ENCODE data around the gene GINS1. TPM values are rescaled to one million over a fixed set of nuclear protein-coding genes. Genes with fewer than 3 reads are reported as not detected.

Gene GINS1
- total and polyA plus RNA-seq, 2 donors (not counting 3 experiments of a cell fraction or from before 2014, with no cell fraction given), result 8.2 to 26.3 TPM

- ChIA-PET POLR2A (no interaction called here), CTCF (no interaction called here)
- no peaks in the 10 kb centered on the region for H3K79me2 ChIP-seq (ENCODE audit: control insufficient read depth, insufficient read depth, low read length)
- H3K27ac ChIP-seq (ENCODE audit: insufficient read depth, low read depth, low read length), result no peak overlapping the region
- no TSS peak for BruUV-seq (replicated peaks)
- H2AFZ ChIP-seq (ENCODE audit: low read depth, low read length), result no peak overlapping the region
- TF ChIP-seq EZH2 (IDR thresholded peaks at IDR 0.05; ENCODE audit: borderline replicate concordance, low read depth, low read length, severe bottlenecking) (no peak), GATA2 (IDR thresholded peaks at IDR 0.05; ENCODE audit: insufficient read depth, insufficient read length, low read depth, low read length) (no peak), CTCF (IDR thresholded peaks at IDR 0.05; ENCODE audit: extremely low read depth in 1 of 2, insufficient read depth in 1 of 2, low read depth in 1 of 2, low read length in 2 of 2) (no peak), MYC (IDR thresholded peaks at IDR 0.05; ENCODE audit: low read depth, low read length) (no peak), POLR2AphosphoS5 (IDR thresholded peaks at IDR 0.05; ENCODE audit: insufficient read depth, low read depth, low read length) (no peak), MAX (IDR thresholded peaks at IDR 0.05; ENCODE audit: insufficient read depth, insufficient read length) (no peak), FOS (IDR thresholded peaks at IDR 0.05; ENCODE audit: borderline replicate concordance, insufficient read depth, low read length) (no peak), JUN (IDR thresholded peaks at IDR 0.05; ENCODE audit: borderline replicate concordance, insufficient read depth, insufficient read length, low read depth) (no peak), POLR2A (IDR thresholded peaks at IDR 0.05; ENCODE audit: low read depth, low read length) (no peak)
- no peak overlapping the region for H3K4me2 ChIP-seq (ENCODE audit: insufficient read depth, low read length)
- DNase-seq (ENCODE audit: low read depth, low spot score) (no peak), FAIRE-seq (no peak)
- H4K20me1 ChIP-seq (replicated peaks; ENCODE audit: control insufficient read depth, extremely low read depth, insufficient read depth, low read length), result no peaks in the 10 kb centered on the region
- no peak overlapping the region for H3K4me3 ChIP-seq (replicated peaks in 1 of 3; ENCODE audit: insufficient read depth in 1 of 3, low read depth in 1 of 3, low read length in 3 of 3)
- H3K9me3 ChIP-seq (replicated peaks; ENCODE audit: control insufficient read depth, insufficient read depth, low read length), result no peaks in the 10 kb centered on the region
- dilution Hi-C loops (cut with MboI; ENCODE audit: extremely low pct_ligation_motif_present, low sequenced_read_pairs) (no loop called here), intact Hi-C loops (cut with micrococcal nuclease) (no loop called here)
- no peaks in the 10 kb centered on the region for H3K4me1 ChIP-seq (ENCODE audit: control insufficient read depth, extremely low read depth, insufficient read depth, low read length)
- H3K27me3 ChIP-seq (ENCODE audit: control insufficient read depth in 2 of 2, insufficient read depth in 2 of 2, low read length in 2 of 2), result no peaks in the 10 kb centered on the region
- no peaks in the 10 kb centered on the region for H3K9me1 ChIP-seq (replicated peaks; ENCODE audit: control insufficient read depth, extremely low read depth, insufficient read depth, low read length)
- H3K9ac ChIP-seq (replicated peaks; ENCODE audit: extremely low read depth, insufficient read depth, low read length), result no peak overlapping the region
- H3K36me3 ChIP-seq (ENCODE audit: control insufficient read depth in 2 of 2, extremely low read depth in 1 of 2, insufficient read depth in 2 of 2, low read length in 2 of 2), result peaks cover 0 to 18% of the 10 kb centered on the region in 2 experiments
Measured at GRCh38 chr20:25493137-25493536, 85.7 kb downstream of the GINS1 start.

Measured in endothelial cell of umbilical vein (primary cell).